Caco-2 (cell line): ENCODE measurements around the gene WDR27. TPM values are rescaled to one million over a fixed set of nuclear protein-coding genes. Genes with fewer than 3 reads are reported as not detected.

Experiments used
- Bru-seq: library from RNA; stranded (reverse); fragments of 400-500 nt; gene quantifications from one replicate; lab custom pipeline; 2021; lab: Mats Ljungman, UMichigan
- BruChase-seq, 2 experiments: library from RNA; stranded (reverse); fragments of 400-500 nt; gene quantifications; one replicate each; lab custom pipeline; 2021; lab: Mats Ljungman, UMichigan
- BruUV-seq: library from RNA; stranded (reverse); fragments of 400-500 nt; replicated peaks from 2 replicates; lab custom pipeline; 2021; lab: Mats Ljungman, UMichigan
- CTCF ChIA-PET: fragments of 300-600 bp; sonication (Branson Sonifier 250); formaldehyde crosslinking; loops from one replicate; lab custom pipeline; 2022; ENCODE audit warnings: antibody characterized with exemption; lab: Charles Lee
- POLR2A ChIA-PET: fragments of 300-600 bp; sonication (Branson Sonifier 250); formaldehyde crosslinking; loops from one replicate; lab custom pipeline; 2022; ENCODE audit warnings: antibody characterized with exemption; lab: Charles Lee
- DNase-seq, 2 experiments: peaks; one replicate each; pipeline versions ENCODE4 v3.0.0 to v3.0.0-alpha.2; 2020 to 2022
- H3K27me3 ChIP-seq: replicated peaks from 2 replicates; pipeline ENCODE4 v1.6.0; 2011; ENCODE audit warnings: low read length; ENCODE audit not compliant: control insufficient read depth, insufficient read depth
- H3K36me3 ChIP-seq: 2 replicates; pipeline ENCODE4 v1.5.1; 2011; ENCODE audit warnings: low read length; ENCODE audit not compliant: control insufficient read depth, insufficient read depth
- H3K4me1 ChIP-seq: fragments of 250-450 bp; sonication (Bioruptor Pico); 2 replicates; pipeline ENCODE4 v1.5.1; 2020; ENCODE audit warnings: mild to moderate bottlenecking
- H3K4me3 ChIP-seq: 2 replicates; pipeline ENCODE4 v1.5.1; 2011; ENCODE audit warnings: low read depth, mild to moderate bottlenecking, control low read depth, low read length
- H3K9me3 ChIP-seq: fragments of 250-450 bp; sonication (Bioruptor Pico); 2 replicates; pipeline ENCODE4 v1.5.1; 2020; ENCODE audit warnings: mild to moderate bottlenecking, moderate library complexity
- H3K27ac Mint-ChIP-seq: one replicate; pipeline ENCODE4 v1.8.0; 2022; ENCODE audit warnings: mixed read lengths; ENCODE audit not compliant: unreplicated experiment
- H3K27me3 Mint-ChIP-seq: one replicate; pipeline ENCODE4 v1.8.0; 2022; ENCODE audit warnings: mixed read lengths; ENCODE audit not compliant: insufficient read depth, unreplicated experiment
- H3K36me3 Mint-ChIP-seq: one replicate; pipeline ENCODE4 v1.8.0; 2022; ENCODE audit warnings: mild to moderate bottlenecking, mixed read lengths; ENCODE audit not compliant: insufficient read depth, unreplicated experiment
- H3K4me1 Mint-ChIP-seq: one replicate; pipeline ENCODE4 v1.8.0; 2022; ENCODE audit warnings: low read depth, mixed read lengths; ENCODE audit not compliant: unreplicated experiment
- H3K4me3 Mint-ChIP-seq: one replicate; pipeline ENCODE4 v1.8.0; 2022; ENCODE audit warnings: mild to moderate bottlenecking, moderate library complexity, mixed read lengths; ENCODE audit not compliant: unreplicated experiment
- H3K9me3 Mint-ChIP-seq: one replicate; pipeline ENCODE4 v1.8.0; 2022; ENCODE audit warnings: mixed read lengths; ENCODE audit not compliant: unreplicated experiment
- intact Hi-C: fragments of 100-400 bp; cut with micrococcal nuclease; formaldehyde crosslinking; loops from one replicate; pipeline ENCODE4 v1.10.0; 2022; ENCODE audit not compliant: unreplicated experiment
- long read RNA-seq: library from polyadenylated mRNA; stranded (forward); transcript quantifications from one replicate; pipeline ENCODE4 v2.0.0, GENCODE V29; 2022
- total RNA-seq: library from RNA; stranded (reverse); gene quantifications from 2 replicates; pipeline ENCODE4 v1.2.3, GENCODE V29; 2022
- TF ChIP-seq, protein P1 (sequence below), 2 experiments: fragments of 200-600 bp in 1 of 2; IDR thresholded peaks; 1 replicate in 1 of 2; 2 replicates in 1 of 2; pipeline versions ENCODE4 v1.5.1 to v1.8.0; 2011 to 2022; ENCODE audit warnings: antibody characterized with exemption in 1 of 2, control low read depth in 1 of 2, inconsistent platforms in 1 of 2, low read depth in 1 of 2, low read length in 1 of 2, mild to moderate bottlenecking in 1 of 2, moderate library complexity in 1 of 2; ENCODE audit not compliant: insufficient read depth in 1 of 2, severe bottlenecking in 1 of 2, unreplicated experiment in 1 of 2

The WDR27 gene
- total RNA-seq: 62.9 and 70.1 TPM in 2 replicates
- percentile 76 among the genes with signal in this experiment for Bru-seq, nascent RNA
- BruChase-seq, experiment 1, labeled RNA remaining after a 2-hour chase: percentile 91 among the genes with signal in this experiment
- BruChase-seq, experiment 2, labeled RNA remaining after a 6-hour chase: percentile 95 among the genes with signal in this experiment
- long read RNA-seq, partial matches to known transcripts: 7 of 21 reads
- long read RNA-seq, other reads (novel, unspliced or antisense): 14 of 21 reads

DNA sequence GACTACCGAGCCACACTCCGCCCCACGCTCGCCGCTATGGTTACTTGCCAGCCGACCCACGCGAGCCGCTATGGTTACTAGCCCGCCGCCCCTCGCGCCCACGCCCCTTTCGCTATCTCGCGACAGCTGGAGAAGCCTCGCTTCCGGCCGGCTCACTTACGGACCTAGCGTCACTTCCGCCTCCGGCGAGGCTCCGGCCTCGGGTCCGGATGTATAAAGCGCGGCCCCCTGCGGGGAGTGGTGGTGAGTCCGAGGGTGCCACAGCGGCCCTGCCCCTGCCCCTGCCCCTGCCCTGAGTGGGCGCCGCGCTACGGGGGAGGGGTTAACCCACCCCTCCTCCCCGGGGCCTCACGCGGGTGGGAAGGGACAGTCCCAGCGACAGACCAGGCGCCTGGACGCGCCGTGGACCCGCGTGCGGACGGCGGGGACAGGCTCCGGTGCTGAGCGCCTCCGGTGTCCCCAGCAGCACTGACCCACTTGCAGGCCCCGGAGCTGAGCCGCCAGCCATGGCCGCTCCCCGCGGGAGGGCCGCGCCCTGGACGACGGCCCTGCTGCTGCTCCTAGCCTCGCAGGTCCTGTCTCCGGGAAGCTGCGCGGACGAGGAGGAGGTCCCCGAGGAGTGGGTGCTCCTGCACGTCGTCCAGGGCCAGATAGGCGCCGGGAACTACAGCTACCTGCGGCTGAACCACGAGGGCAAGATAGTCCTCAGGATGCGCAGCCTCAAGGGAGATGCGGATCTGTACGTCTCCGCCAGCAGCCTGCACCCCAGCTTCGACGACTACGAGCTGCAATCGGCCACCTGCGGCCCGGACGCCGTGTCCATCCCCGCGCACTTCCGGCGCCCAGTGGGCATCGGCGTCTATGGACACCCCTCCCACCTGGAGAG lies at the start of gene WDR27, which contains the start of gene C6orf120:
Gene WDR27 (minus strand): TSS at position 76 of the 886 bp plus-strand sequence. CDS start 13,024 bp downstream, outside the sequence.
Gene C6orf120 (plus strand): TSS at position 173 of the 886 bp plus-strand sequence. CDS start 334 bp downstream, at position 507.
- TF ChIP-seq, protein P1, sequence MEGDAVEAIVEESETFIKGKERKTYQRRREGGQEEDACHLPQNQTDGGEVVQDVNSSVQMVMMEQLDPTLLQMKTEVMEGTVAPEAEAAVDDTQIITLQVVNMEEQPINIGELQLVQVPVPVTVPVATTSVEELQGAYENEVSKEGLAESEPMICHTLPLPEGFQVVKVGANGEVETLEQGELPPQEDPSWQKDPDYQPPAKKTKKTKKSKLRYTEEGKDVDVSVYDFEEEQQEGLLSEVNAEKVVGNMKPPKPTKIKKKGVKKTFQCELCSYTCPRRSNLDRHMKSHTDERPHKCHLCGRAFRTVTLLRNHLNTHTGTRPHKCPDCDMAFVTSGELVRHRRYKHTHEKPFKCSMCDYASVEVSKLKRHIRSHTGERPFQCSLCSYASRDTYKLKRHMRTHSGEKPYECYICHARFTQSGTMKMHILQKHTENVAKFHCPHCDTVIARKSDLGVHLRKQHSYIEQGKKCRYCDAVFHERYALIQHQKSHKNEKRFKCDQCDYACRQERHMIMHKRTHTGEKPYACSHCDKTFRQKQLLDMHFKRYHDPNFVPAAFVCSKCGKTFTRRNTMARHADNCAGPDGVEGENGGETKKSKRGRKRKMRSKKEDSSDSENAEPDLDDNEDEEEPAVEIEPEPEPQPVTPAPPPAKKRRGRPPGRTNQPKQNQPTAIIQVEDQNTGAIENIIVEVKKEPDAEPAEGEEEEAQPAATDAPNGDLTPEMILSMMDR (IDR thresholded peaks at IDR 0.05; ENCODE audit: insufficient read depth in 1 of 2, low read depth in 1 of 2, low read length in 1 of 2, severe bottlenecking in 1 of 2, unreplicated experiment in 1 of 2): no peak
- peaks cover 1% of the 10 kb centered on the region for H3K36me3 ChIP-seq
- no peaks in the 10 kb centered on the region for H3K27me3 ChIP-seq
- Mint-ChIP-seq H3K36me3 (peaks cover 47% of the 10 kb centered on the region), H3K27me3 (no peaks in the 10 kb centered on the region), H3K4me3 (peak within 1 kb of the TSS; percentile 85), H3K27ac (peak within 1 kb of the TSS; percentile 85), H3K4me1 (peaks cover 13% of the 10 kb centered on the region), H3K9me3 (no peaks in the 10 kb centered on the region)
- CTCF ChIA-PET: no interaction called here
- peak within 1 kb of the TSS; percentile 87 for H3K4me3 ChIP-seq
- peak; percentile 95 to 97 for DNase-seq
- intact Hi-C loops: loop anchor here (1.0 to 5.0 kb wide), 4 partner anchors 49 to 850 kb away; partner anchors contain the start of genes DLL1, DYNLT2, ERMARD and PSMB1
- peaks cover 25% of the 10 kb centered on the region for H3K4me1 ChIP-seq
- POLR2A ChIA-PET: interaction anchor here (0.6 to 1.7 kb wide), 4 partner anchors 9 to 84 kb away, joined by 3 read pairs; no protein-coding TSS in a partner anchor
- no TSS peak for BruUV-seq
- no peaks in the 10 kb centered on the region for H3K9me3 ChIP-seq

DNA sequence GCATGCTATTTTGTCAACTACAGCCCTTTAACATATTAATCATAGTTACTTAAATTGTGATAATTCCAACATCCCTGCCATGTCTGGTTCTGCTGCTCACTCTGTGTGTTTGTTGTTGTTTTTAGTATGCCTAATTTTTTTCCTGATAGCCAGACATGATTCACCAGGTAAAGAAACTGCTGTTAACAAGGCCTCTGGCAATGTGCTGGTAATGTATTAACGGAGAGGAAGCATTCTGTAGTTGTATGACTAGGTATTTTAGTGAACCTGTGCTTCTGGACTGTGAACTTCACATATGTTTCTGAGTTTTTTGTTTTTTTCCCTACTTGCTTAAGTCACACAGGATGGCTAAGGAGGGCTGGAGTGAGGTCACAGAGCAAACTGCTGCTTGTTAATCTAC lies 44.7 kb upstream of the WDR27 start:
- H3K9me3 ChIP-seq: 0 out of 2 replicates have a peak, but pooled peaks cover 6% of the 10 kb centered on the region
- H3K27me3 ChIP-seq: no peaks in the 10 kb centered on the region
- Mint-ChIP-seq H3K36me3 (peaks cover 6% of the 10 kb centered on the region), H3K27ac (no peak overlapping the region), H3K27me3 (no peaks in the 10 kb centered on the region), H3K4me3 (no peak overlapping the region), H3K9me3 (peaks cover 8% of the 10 kb centered on the region), H3K4me1 (no peaks in the 10 kb centered on the region)
- no peak for DNase-seq
- H3K4me3 ChIP-seq: no peak overlapping the region
- TF ChIP-seq, protein P1 (IDR thresholded peaks at IDR 0.05; ENCODE audit: insufficient read depth in 1 of 2, low read depth in 1 of 2, low read length in 1 of 2, severe bottlenecking in 1 of 2, unreplicated experiment in 1 of 2): no peak
- intact Hi-C loops: no loop called here
- BruUV-seq: no TSS peak
- 0 out of 2 replicates have a peak, but pooled peaks cover 4% of the 10 kb centered on the region for H3K4me1 ChIP-seq
- H3K36me3 ChIP-seq: no peaks in the 10 kb centered on the region
- CTCF ChIA-PET: no interaction called here
- POLR2A ChIA-PET: no interaction called here

DNA sequence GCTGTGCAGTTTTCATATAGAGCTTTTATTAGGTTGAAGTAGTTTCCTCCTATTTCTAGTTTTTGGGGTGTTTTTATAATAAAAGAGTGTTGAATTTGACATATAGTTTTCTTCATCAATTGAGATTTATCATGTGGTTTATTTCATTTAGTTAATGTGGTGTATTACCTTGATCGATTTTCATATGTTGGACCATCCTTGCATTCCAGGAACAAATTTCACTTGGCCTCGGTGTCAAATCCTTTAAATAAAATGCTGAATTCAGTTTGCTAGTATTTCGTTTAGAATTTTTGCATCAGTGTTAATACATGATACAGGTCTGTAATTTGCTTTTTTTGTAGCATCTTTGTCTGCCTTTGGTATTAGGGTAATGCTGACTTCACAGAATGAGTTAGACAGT lies 43.6 kb upstream of the WDR27 start:
- TF ChIP-seq, protein P1 (IDR thresholded peaks at IDR 0.05; ENCODE audit: insufficient read depth in 1 of 2, low read depth in 1 of 2, low read length in 1 of 2, severe bottlenecking in 1 of 2, unreplicated experiment in 1 of 2): no peak
- POLR2A ChIA-PET: no interaction called here
- CTCF ChIA-PET: no interaction called here
- Histone ChIP-seq H3K9me3 (0 out of 2 replicates have a peak, but pooled peaks cover 6% of the 10 kb centered on the region), H3K27me3 (no peaks in the 10 kb centered on the region), H3K4me3 (no peak overlapping the region), H3K36me3 (no peaks in the 10 kb centered on the region), H3K4me1 (0 out of 2 replicates have a peak, but pooled peaks cover 3% of the 10 kb centered on the region)
- H3K4me3 Mint-ChIP-seq: no peak overlapping the region
- H3K9me3 Mint-ChIP-seq: peaks cover 8% of the 10 kb centered on the region
- no peaks in the 10 kb centered on the region for H3K27me3 Mint-ChIP-seq
- intact Hi-C loops: no loop called here
- H3K4me1 Mint-ChIP-seq: no peaks in the 10 kb centered on the region
- no peaks in the 10 kb centered on the region for H3K36me3 Mint-ChIP-seq
- H3K27ac Mint-ChIP-seq: no peak overlapping the region
- BruUV-seq: no TSS peak
- no peak for DNase-seq
